ENCODE results near the gene FAM43B.
"Not testable (repeated sequence)": the region's sequence is repeated elsewhere in the genome, so short reads cannot be mapped to it uniquely, and the experiment has no call there.

FAM43B gene

DNA sequence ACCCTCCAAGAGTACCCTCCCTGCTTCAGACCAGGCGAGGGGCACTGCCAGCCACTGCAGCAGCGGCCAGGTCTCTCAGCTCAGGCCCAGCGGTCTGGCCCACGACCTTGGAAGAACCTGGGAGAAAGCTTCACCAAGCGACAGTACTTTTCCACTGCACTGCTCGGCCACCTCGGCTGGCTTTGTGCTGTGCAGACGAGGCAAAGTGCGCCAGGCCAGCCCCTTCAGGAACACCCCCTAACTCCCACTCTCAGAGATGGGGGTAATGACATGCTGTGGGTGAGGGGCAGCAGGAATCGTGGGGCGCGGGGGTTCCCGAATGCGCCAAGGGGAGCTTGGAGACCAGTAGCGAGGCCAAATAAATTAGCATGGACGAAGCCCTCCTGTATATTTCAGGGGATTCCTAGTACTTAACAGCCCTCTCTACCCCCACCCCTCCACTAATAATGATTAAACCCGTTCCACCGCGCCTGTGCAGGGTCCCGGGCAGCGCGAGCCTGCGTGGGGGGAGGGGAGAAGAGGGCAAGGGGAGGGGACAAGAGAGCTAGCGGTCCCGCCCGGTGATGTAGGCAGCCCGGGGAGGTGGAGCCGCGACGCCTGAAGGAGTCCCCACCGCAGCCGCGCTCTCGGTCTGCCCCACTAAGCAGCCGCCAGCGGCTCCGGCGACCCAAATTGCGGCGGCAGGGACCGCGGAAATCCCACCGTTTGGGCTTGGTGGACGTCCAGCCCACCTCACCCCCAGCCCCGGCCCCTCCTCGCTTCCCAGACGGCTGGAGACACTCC, at the start of gene FAM43B:
Gene FAM43B, plus strand, starts transcription at position 629 of the 783 bp plus-strand sequence. CDS start 401 bp downstream, outside the sequence.
- DNase-seq (ENCODE audit: low read depth in 2 of 3, low spot score in 2 of 3): no peak

DNA sequence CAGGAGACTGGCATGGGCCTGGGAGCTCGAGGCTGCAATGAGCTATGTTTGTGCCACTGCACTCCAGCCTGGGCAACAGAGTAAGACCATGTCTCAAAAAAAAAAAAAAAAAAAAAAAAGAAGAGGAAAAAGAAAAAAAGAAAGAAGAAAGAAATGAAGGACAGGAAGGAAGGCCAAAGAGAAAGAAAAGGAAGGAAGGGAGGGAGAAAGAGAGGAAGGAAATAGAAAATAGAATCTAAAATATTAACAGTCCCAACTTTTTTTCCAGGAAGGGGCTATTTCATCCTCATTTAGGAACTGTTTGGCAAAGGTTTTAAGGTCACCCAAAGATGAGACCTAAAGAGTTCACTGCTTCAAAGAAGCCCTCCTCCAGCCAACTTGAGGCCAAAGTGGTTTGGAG, 46.9 kb upstream of the FAM43B start:
- DNase-seq (ENCODE audit: low read depth in 2 of 3, low spot score in 2 of 3): no peak

GRCh38 chr1:20507248-20507563, 45.2 kb upstream of the FAM43B start:
- no peak for DNase-seq (ENCODE audit: low read depth in 2 of 3, low spot score in 2 of 3)

GRCh38 chr1:20507564-20508410, 44.6 kb upstream of the FAM43B start, which contains the start of gene MUL1:
TSS of gene MUL1 (minus strand) at chr1:20508151. CDS start at chr1:20508024, 127 bp downstream.
- DNase-seq (ENCODE audit: low read depth in 2 of 3, low spot score in 2 of 3): peak; percentile 88 to 98 (median 95)

GRCh38 chr1:20508411-20508771, 44.0 kb upstream of the FAM43B start:
- DNase-seq (ENCODE audit: low read depth in 2 of 3, low spot score in 2 of 3): no peak

- DNase-seq (ENCODE audit: low read depth in 2 of 3, low spot score in 2 of 3): no peak
These were observed 40.6 kb upstream of the FAM43B start for GRCh38 chr1:20511518-20512428.

GRCh38 chr1:20519609-20520262, 32.6 kb upstream of the FAM43B start:
- not testable (repeated sequence) for DNase-seq (ENCODE audit: low read depth in 2 of 3, low spot score in 2 of 3)

- DNase-seq (ENCODE audit: low read depth in 2 of 3, low spot score in 2 of 3): peak; percentile 13 to 47 (median 40)
These were observed 30.2 kb upstream of the FAM43B start for GRCh38 chr1:20521960-20522861.

GRCh38 chr1:20526267-20526666, 26.1 kb upstream of the FAM43B start:
- DNase-seq (ENCODE audit: low read depth in 2 of 3, low spot score in 2 of 3): no peak

DNA sequence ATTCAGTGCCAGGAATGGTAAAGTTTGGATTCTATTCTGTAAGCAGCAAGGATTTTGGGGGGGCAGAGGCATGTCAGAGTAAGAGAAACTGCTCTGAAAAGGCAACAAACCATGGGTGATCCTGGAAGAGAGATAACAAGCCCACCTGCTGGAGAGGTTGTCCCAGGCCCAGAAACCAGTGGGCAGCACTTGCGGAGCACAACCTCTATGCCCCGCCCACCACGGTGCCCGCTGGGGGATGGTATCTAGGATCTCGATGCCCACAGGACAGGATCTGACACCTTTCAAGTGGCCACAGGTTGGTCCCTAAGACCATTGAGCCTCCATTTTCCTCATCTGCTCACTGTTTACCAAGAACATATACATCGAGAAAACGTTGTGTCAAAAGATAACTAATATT, 24.2 kb upstream of the FAM43B start:
- no peak for DNase-seq (ENCODE audit: low read depth in 2 of 3, low spot score in 2 of 3)

DNA sequence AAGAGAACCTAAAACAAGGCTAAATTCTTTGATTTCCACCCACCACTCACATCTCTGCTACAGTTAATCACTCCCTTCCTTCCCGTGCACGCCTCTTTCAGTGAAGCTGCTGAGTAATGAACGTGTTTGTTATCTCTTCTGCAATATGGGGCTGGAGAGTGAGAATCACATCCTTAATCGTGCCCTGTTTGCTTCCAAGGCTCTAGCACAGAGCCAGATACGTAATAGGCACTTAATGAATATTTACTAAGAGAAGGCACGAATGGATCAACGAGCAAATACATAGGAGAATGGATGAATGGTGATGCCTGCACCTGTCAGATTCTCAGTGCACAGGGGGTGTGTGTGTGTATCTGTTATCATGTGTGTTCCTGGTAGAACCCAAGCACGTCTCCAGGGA, 22.1 kb upstream of the FAM43B start:
- no peak for DNase-seq (ENCODE audit: low read depth in 2 of 3, low spot score in 2 of 3)

GRCh38 chr1:20530901-20531300, 21.5 kb upstream of the FAM43B start:
- no peak for DNase-seq (ENCODE audit: low read depth in 2 of 3, low spot score in 2 of 3)

GRCh38 chr1:20533635-20534034, 18.7 kb upstream of the FAM43B start:
- DNase-seq (ENCODE audit: low read depth in 2 of 3, low spot score in 2 of 3): no peak

GRCh38 chr1:20534659-20535417, 17.5 kb upstream of the FAM43B start:
- no peak for DNase-seq (ENCODE audit: low read depth in 2 of 3, low spot score in 2 of 3)

DNA sequence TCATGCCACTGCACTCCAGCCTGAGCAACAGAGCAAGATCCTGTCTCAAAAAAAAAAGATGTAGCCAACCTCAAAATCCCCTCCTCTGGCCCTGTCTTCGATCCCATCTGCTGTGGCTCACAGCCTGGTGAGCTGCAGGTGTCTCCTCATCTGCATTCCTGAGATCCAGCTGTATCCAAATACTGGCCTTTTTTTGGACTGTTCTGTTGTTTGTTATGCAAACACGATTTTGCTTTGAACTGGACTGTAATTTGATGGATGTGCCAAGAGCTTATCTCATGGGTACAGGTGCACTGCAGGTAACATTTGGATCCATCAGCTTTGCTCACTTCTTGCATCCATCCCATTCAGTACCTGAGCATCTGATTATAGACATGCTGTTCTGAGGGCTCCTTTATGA, 14.1 kb upstream of the FAM43B start:
- DNase-seq (ENCODE audit: low read depth in 2 of 3, low spot score in 2 of 3): no peak

GRCh38 chr1:20538760-20539551, 13.4 kb upstream of the FAM43B start:
- DNase-seq (ENCODE audit: low read depth in 2 of 3, low spot score in 2 of 3): no peak

DNA sequence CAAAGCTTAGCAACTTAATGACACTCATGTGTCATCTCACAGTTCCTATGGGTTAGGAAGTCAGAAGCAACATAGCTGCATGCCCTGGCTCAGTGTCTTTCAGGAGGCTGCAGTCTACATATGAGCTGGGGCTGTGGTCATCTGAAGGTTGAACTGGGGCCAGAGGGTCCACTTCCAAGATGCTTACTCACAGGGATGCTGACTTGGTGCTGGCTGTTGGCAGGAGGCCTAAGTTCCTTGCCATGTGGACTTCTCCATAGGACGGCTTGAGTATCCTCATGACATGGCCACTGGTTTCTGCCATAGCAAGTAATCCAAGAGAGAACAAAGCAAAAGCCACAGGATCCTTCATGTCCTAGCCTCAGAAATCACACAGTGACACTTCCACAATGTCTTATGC, 12.1 kb upstream of the FAM43B start:
- no peak for DNase-seq (ENCODE audit: low read depth in 2 of 3, low spot score in 2 of 3)

DNA sequence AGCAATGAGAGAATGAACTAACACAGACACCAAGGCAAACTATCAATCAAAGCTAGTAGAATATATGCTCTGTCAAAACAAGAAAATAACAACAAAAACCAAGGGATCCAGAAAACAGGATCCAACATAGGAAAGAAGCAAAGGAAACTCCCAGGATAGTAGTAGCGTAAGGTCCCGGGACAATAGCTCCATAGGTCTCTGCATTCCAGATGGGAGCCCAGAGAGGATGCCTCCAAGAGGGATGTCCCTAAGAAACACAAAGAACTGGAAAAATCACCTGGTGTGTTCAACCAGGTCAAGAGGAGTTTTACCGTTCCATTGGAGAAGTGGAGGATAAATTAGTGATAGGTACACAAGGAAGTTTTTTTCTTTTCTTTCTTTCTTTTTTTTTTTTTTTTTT, 5.7 kb upstream of the FAM43B start:
- no peak for DNase-seq (ENCODE audit: low read depth in 2 of 3, low spot score in 2 of 3)
